Measurements from ENCODE around the gene SNX1.

SNX1 gene

DNA sequence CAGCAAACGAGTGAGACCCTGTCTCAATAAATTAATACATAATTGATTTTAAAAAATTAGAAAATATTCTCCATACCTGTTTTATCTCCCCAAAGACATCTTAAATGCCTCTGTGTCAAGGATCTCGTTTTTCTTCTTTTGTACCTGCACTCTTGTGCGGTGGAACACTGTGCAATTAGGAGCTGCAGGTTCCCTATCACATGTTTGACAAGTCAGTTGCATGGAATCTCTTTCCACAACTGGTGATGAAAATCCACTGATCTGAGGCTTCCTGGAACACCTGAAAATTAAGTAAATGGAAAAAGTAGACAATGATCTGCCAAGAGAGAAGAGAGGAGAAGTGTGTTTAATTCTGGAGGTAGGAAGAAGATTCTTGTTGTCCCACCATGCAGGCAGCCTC, 52.8 kb downstream of the SNX1 start:
- no peak for DNase-seq

GRCh38 chr15:64149424-64149823, 53.6 kb downstream of the SNX1 start:
- DNase-seq = no peak

GRCh38 chr15:64149893-64150578, 54.3 kb downstream of the SNX1 start:
- DNase-seq = no peak

DNA sequence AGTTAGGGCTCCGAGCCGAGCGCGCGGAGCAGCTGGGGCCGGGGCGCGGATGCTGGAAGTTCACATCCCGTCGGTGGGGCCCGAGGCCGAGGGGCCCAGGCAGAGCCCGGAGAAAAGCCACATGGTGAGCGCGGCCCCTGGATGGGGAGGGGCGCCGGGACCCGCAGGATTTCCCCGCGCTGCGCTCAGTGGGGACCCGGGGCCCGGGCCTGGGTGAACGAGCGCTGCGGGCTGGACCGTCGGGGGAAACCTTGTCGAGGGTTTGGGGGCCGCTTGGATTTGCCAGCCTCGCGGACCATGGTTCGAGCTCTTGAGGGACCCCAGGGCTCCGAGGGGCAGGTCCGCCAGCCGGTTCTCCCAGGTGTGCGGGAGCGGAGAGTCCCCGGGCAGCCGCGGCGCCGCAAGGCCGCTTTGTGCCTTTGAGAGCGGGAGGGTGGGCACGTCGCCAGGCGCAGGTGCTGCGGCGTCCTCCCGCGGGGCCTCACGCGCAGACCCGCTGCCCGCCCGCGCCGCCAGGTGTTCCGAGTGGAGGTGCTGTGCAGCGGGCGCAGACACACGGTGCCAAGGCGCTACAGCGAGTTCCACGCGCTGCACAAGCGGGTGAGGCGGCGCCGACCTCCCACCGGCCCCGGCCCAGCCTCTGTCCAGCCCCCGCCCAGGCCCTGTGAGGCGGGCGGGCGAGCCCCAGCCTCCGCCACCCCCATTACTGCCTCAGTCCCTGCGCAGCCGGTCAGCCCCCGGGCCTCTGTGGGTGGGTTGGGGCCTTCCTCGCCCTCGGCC, 56.1 kb downstream of the SNX1 start, which contains the start of gene SNX22:
TSS of gene SNX22 (plus strand) at position 5 of the 780 bp plus-strand sequence. CDS start at position 50, 45 bp downstream.
- DNase-seq = no peak

DNA sequence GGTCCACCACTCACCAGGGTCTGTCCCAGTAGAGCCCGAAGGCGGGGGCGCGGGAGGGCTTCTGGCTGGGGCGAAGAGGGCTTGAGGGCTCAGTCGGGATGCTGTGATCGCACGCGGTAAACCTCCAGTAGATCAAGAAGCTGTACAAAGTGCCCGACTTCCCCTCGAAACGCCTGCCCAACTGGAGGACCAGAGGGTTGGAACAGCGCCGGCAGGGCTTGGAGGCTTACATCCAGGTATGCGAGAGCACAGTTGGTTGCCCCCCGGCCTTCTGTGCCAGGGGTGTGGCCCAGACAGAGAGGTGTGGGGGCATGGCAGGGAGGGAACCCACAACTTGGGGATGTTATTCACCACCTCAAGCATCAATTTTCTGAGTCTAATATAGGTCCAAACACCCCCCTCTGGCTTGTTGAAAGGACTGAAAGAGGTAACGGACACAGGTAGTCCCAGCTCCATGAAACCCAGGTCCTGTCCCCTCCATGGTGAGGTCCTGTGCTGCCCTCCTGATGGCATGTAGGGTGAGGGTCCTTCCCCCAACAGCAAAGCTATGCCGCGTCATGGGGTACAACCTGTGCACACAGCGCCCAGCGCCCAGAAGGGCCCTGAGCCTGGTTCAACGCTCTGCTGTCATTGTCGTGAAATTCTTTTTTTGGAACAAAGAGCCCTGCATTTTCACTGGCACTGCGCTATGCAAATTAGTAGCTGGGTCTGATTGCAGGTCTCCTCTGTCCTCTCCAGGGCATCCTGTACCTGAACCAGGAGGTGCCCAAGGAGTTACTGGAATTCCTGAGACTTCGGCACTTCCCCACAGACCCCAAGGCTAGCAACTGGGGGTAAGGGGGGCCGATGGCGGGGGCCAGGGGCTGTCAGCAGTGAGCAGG, 57.0 kb downstream of the SNX1 start:
- DNase-seq = no peak

GRCh38 chr15:64153480-64154367, 57.9 kb downstream of the SNX1 start:
- DNase-seq = peak; percentile 69

- no peak for DNase-seq
Observed at GRCh38 chr15:64155802-64156651, 60.2 kb downstream of the SNX1 start.

DNA sequence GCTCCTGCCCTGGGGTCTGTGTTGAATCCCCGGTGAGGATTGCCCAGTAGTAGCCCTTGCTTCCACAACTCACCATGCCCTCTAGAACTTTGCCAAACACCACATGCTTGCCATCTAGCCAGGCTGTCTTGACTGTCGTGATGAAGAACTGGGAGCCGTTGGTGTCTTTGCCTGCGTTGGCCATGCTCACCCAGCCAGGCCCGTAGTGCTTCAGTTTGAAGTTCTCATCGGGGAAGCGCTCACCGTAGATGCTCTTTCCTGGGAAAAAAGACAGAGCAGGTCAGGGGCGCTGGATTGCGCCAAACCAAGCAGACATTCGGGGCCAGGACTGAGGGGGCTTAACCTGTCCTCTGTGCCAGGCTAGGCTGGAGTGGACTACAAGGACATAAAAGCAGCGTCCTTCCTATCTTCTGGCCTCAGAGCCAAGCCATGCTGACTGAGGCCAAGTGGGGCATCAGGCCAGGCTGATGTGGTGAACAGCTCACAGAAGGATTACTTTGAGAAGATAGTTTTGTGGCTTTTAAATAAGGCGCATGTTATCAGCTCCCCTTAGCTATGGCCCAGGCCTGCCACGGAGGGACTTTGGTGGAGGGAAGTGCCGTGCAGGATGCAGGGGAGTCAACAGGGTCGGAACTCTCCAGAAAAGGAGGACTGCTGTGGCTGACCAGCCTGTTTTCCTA, 61.0 kb downstream of the SNX1 start:
- no peak for DNase-seq

GRCh38 chr15:64157599-64158125, 61.9 kb downstream of the SNX1 start:
- no peak for DNase-seq

- no peak for DNase-seq
Observed at GRCh38 chr15:64158363-64159134, 62.8 kb downstream of the SNX1 start.

GRCh38 chr15:64161688-64162477, 66.1 kb downstream of the SNX1 start:
- DNase-seq = no peak

DNA sequence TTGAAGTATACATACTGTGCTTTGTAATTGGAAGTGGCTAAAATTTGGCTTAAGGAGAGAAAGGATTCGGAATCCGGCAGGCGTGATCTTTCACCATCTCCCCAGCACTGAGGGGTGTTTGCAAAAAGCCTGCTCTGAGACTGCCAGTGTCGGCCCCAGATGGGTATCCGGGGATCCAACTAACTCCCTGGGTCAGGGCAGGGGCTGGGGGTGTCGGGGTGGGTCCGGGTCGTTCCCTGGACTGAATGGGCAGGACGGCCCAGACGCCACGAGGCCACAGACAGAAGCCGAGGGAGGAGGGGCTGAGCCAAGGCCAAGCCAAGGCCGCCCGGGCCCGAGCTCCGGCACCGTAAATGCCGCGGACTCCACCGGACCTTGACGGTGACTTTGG, 66.7 kb downstream of the SNX1 start:
- no peak for DNase-seq

DNA sequence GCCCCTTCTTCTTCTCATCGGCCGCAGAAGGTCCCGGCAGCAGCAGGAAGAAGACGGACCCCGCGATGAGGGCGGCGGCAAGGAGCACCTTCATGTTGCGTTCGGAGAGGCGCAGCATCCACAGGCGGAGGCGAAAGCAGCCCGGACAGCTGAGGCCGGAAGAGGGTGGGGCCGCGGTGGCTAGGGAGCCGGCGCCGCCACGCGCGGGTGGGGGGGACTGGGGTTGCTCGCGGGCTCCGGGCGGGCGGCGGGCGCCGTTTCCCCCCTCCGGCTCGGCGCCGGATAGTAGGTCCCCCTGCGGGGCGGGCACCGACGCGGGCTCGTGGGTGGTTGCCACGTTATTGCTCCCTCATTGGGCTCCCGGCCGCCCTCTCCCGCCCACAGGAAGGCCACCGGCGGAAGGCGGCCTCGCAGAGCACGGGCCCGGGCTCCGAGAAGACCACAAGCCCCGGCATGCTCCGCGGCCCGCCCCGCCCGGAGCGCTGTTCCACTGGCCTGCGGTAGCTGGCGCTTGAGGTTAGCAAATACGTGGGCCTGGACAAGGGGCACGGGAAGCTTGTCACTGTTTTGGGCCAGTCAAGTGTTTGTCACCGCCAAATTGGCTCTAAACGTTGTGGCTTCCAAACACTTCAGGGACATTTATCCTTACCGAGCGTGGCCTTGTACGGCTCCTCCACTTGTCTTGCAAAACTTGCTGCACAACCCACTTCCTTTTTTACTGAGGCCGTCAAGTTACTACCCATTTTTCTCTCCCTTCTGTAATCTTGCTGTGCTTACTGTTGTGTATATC, 67.3 kb downstream of the SNX1 start, which contains the start of gene PPIB:
TSS of gene PPIB (minus strand) at position 154 of the 790 bp plus-strand sequence. CDS start at position 118, 36 bp downstream.
- peak; percentile 90 for DNase-seq

- no peak for DNase-seq
Observed at GRCh38 chr15:64163659-64164362, 68.0 kb downstream of the SNX1 start.

GRCh38 chr15:64164436-64164835, 68.7 kb downstream of the SNX1 start:
- no peak for DNase-seq

DNA sequence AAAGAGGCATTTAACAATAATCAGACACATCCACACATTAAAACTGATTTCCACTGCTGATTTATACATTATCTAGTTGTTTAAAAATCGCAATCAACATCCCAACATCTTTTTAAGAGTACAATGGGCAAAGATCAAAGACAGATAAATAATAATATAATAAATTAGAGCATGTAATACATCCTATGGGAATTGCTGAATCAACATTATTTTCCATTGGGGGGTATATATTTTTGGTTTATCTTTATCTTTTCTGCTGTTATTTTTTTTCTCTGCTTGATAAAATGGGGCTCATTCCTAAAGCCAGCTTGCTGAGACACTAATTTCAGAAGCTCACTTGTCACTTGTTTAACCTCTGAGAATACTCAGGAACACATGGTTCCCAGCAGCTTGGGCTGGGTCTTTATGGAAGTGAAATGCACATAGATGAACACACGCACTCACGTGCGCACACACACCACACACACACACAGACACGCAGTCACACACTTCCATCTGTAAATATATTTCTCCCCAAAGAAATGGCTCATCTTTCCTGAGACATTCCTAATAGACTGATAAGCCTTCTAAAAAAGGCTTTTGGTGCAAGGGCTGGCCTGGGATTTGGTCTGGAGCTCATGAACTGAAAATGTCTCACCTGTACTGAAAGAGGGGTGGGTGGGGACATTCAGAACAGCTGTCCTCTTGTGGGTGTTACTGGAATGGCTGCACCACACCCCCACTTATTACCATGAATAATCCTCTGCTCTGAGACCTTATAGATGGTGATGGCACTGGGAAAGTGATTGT, 70.5 kb downstream of the SNX1 start:
- no peak for DNase-seq
